GM12873 (cell line): ENCODE results near the gene CSK.

ENCODE experiments used
- CTCF ChIP-seq: IDR thresholded peaks from 2 replicates; pipeline ENCODE4 v1.5.1; 2012; ENCODE audit warnings: low read depth, mild to moderate bottlenecking, moderate library complexity, low read length, control low read depth; ENCODE audit not compliant: insufficient read depth; ENCODE audit errors: missing control alignments

CSK gene

GRCh38 chr15:74843891-74844299 lies 62.0 kb downstream of the CSK start:
- TF ChIP-seq CTCF = no peak

- no peak for TF ChIP-seq CTCF
Observed at GRCh38 chr15:74844319-74845207, 62.7 kb downstream of the CSK start.

GRCh38 chr15:74845208-74845568 lies 63.3 kb downstream of the CSK start:
- no peak for TF ChIP-seq CTCF

- TF ChIP-seq CTCF = no peak
Observed at GRCh38 chr15:74845581-74845980, 63.7 kb downstream of the CSK start.

GRCh38 chr15:74847432-74847831 lies 65.6 kb downstream of the CSK start:
- no peak for TF ChIP-seq CTCF

- TF ChIP-seq CTCF = no peak
Observed at GRCh38 chr15:74850393-74850792, 68.5 kb downstream of the CSK start.

GRCh38 chr15:74851960-74852359 lies 70.1 kb downstream of the CSK start:
- no peak for TF ChIP-seq CTCF
